NCI-H2171 (cell line): ENCODE results near the gene FYN.

Source experiments
- DNase-seq: peaks from one replicate; lab custom pipeline; 2025; lab: John Stamatoyannopoulos, UW

Gene FYN

DNA sequence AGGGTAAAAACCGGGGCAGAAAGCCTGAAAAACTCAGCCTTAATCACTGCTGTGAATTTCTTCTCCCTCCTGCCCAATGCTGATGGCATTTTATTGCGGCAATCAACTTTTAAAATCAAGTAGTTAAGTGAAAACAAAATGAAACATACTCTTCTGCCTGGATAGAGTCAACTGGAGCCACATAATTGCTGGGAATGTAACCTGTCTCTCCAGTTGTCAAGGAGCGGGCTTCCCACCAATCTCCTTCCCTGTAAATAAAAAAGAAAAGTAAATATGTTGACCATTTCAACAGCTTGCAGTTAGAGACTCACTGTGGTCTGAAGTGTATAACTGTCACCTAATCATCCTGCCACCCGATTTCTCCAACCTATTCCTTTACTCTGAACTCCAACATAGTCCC lies 165.5 kb downstream of the FYN start:
- DNase-seq: no peak

DNA sequence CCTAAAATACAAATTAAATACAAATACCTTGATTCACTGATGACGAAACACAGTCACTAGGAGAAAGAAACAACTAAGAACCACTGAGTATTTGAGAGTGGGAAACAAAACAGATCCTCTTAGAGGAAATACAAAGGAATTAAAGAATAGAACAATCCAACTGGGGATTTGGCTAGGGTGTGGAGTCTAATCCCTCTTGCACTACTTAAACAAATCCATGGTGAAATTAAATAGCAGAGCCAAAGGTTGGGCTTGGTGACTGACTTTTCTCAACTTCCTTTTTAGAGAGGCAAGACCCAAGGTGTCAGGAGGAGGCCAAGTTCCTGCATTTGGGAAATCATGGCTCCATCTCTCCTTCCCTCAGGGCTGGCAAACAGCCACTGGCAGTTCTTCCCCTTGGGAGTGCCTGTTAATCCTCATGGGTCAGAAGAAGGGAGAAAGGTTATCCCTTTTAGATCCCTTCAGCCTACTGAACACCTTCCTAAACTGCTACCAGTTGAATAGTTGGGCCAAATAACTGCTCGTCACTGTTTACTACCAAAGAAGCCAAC lies 166.3 kb downstream of the FYN start:
- no peak for DNase-seq

DNA sequence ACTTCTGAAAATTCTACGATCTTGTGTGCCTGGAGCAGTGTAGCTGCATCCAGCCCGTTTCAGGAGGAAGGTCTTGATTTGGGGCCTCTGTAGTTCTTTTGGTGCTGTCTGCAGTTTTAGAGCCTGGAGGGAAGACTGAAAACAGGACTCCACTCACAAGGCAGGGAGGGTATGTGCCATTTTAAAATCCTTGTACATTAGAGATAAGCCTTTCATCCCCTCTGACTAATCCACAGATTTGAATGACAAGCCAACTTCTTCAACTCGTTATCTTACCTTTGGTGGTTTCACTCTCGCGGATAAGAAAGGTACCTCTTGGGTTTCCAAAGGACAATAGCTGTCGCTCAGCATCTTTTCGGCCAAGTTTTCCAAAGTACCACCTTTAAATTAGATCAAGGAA lies 169.5 kb downstream of the FYN start:
- no peak for DNase-seq

DNA sequence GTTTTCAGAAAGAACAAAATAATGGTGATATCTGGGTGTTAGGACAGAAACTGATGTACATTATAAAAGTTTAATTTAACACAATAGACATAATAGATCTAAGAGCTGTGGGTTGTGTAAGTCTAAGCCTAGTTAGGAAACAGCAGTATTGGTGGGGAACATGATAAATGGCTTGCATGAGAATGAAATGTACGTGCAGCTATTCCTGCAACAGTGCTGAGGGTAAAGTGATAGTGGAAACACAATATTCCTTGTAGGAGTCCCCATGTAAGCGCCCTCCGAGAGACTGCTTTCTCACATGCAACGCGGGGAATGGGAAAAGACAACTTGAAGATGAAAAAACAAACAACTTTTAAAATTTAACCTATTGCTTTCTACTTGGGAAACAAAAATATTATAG lies 171.0 kb downstream of the FYN start:
- no peak for DNase-seq

DNA sequence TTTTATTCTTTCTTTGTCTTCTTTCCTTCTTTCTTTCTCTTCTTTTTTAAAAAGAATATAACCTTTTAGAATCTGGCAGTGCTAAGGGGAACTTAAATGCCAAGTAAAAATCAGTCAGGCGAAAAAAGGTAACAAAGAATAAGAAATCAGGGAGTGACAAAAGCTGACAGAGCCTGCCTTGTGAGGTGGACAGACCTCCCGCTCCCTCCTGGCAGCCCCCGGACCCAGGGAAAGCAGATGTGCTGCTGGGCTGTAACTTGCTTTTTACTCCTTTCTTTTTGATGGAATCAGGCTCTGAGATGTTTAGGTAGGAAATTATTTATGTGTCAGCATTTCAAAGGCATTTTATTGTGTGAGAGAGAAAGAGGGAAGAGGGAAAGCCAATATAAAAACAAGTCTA lies 172.1 kb downstream of the FYN start:
- DNase-seq: no peak

DNA sequence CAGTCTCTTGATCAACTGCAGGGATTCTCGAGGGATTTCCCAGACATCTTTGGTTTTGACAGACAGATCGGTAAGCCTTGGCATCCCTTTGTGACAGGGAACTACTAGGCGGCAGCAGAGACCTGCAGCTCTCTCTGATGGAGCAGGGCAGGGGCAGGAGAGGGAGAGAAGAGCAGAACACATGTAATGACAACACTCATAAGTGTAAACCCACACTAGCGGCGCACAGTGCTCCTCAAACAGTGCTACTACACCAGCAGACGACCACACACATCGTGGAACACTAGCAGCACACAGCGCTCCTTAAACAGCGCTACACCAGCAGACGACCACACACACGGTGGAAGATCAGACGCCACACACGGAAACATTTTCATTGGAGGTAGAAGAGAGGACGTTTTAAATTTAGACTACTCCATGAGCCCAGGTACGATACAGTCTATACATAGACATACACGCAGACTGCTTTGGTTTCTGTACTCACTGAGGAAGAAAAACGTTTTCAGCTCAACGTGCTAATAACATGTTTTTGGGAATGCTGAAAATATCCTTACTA lies 173.0 kb downstream of the FYN start:
- no peak for DNase-seq

DNA sequence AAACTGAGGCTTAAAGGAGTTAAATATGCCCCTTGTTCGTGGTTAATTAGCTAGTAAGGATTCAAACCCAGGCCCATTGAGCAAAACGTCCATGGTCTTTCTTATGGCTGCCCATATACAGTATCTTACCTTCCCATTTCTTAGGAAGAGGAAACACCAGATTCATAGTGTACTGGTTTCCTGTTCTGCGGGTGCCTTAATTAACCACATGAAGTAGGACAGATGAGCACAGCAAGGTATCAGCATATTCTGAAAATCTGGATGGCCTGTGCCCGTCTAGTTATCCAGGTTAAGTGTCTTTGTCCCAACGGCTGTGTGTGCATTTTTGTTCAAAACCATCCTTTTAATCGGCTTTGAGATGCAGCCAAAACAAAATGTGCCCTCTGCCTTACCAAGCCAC lies 174.1 kb downstream of the FYN start:
- no peak for DNase-seq

DNA sequence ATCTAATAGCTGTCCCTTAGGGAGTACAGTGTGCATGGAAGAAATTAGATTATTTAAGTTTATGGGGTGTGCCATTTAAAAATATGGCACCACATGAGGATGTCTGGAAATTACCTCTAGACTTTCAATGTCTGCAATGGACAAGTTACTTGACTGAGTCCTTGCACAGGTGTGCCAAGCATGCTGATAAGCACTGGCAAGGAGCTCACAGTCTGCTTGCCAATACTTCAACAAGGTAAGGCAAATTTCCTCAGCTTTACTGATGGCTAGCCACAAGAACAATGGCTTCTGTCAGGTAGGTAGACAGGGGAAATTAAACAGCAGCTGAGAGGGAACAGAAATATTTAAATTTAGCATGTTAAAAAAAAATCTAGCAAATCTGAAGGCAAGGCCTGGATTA lies 176.4 kb downstream of the FYN start:
- DNase-seq: no peak

DNA sequence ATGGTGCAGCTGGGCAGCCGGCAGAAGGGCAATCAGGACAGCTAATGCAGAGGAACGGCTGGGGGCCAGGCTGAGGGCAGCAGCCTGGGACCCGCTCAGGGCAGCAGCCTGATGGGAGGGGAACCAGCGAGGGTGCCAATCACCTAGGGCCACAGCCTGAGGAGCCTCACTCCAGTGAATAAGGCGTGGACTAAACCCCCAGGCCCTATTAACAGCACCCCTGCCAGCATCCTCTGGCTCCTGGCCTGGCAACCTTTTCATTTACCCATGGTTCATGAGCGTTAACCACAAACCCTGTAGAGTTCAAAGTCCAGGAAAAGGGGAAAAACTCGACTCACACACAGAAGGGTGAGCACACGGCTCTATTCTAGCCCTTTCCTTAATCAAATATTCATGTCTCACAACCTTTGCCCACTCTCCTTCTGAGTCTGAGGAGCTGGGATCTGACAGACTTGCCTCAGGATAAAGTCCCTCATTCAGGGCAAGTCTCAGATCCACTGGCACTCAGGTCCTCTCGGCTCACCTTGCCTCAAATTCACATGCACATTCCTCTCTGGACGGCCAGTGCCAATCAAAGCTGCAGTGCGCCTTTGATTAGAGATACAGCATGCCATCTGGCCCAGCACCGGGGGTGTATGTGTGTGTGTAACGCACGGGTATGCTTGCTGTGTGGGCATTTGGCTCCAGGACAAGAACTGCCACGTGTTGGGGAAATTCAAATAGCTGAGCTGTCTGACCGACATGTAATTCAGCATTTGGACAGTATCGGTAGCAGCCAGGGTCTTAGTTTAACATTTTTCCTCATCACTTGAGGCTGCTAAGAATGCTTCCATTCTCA lies 180.7 kb downstream of the FYN start:
- DNase-seq: peak; percentile 64

DNA sequence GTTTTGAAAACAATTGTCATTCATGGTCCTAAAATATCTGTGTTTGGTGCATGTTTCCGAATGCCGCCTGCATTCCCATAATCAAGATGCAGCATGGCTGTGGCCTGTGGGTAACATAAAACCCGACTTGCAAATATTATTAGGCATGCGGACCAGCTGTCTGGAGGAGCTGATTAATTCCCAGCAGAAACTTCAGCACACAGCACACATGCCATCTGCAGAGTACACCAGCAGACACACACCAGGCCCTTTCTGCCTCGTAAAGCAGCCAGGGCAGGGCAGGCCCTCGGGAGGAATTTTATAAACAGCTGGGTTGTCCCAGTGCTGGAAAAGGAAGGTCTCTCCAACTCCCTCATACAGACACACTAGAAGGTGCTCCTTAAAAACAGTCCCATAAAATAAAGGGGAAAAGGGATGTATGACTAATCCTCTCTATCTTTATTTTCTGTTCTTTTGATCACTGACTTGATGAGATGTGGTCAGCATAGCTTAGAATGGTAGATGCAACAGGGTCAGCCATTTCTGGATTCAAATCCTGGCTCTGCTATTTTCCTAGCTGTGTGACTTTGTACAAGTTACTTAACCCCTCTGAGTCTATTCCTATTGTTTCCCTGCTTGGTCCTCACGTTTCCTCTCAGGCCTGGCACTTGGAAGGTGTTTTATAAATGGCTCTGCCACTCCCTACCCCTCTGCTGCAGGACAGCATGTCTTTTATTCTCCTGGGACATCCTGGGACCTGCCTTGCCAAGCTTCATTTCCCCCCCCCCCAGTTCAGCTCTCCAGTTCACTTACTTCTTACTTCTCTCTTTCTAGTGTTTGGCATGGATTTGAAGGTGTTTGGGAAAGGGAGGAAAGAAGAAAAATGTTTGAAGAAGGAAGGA lies 181.7 kb downstream of the FYN start:
- DNase-seq: peak; percentile 87

DNA sequence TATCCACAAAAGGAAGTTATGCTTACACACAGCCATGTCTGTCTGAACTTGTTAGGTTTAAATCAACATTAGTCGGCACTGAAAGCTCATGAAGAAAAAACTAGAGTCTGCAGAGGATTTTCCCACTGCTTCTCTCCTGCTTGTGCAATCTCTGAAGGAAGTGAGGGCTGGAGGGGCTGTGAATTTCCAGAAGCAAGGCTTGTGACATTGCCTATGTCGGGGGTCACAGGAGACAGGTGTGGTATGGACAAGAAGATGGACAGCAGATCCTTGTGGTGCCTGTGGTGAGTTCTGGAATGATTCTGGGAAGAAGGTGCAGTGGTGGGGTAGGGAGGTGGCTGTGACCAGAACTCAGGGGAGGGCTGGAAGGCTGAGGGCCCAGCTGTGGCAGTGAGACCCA lies 183.3 kb downstream of the FYN start:
- DNase-seq: no peak

DNA sequence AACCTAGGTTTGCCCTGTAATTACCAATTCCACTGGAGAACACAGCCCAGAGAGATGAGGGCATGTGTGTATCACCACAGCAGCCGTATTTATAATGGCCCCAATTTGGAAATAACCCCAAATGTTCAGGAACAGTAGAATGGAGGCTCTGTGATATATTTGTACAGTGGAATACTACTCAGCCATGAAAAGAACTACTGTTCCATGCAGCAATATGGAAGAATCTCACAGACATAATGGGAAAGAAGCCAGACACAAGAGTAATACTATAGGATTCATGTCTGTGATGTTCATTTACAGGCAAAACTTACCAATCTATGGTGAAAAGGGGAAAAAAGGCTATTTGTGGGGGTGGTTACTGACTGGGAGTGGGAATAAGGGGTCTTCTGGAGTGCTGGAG lies 183.8 kb downstream of the FYN start:
- no peak for DNase-seq

DNA sequence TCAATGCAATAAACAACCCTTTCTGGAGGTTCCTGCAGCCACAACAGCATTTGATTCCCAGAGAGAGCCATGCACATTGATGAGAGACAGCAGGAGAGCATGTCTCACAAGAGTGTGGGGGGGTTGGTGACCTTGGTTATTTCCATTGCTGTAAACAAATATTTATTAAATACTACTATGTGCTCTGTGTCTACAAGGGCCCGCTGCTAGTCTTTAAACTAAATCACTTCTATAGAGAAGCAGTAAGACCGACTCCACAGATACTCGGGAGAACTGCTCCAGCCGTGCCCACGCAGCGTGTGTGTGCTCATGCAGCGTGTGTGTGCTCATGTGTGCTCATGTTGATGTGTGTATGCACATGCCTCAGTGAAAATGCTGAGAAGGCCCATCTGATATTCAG lies 184.9 kb downstream of the FYN start:
- no peak for DNase-seq

DNA sequence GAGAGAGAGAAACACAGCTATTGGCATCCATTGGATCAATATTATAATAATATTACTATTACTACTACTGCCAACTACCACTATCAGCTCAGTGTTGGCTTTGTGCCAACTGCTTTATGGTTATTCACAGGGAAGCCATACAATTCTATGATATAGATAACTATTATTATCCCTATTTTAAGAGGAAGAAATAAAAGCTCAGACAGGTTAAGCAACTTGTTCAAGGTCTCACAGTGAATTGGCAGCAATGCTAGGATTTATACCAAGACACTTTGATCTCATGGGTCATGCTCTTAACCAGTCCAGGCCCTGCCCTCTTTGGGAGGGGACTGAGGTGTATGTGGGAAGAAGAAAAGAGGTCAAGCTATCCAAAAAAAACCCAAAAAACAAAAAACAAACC lies 185.6 kb downstream of the FYN start:
- no peak for DNase-seq

DNA sequence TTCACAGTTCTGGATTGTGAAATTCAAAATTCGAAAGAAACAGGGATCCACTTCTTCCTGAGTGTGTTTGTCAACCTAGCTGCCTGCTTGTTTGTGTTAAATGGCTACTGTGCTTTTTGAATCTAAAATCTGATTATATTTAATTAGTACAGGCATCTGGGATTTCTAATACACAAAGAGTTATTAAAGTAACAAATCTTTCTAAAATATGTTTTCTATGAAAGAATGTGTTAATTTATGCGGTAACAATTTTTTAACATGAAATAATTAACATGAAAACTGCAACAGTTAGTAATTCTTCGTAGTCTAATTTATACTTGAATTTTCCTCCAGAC lies 186.4 kb downstream of the FYN start:
- no peak for DNase-seq

DNA sequence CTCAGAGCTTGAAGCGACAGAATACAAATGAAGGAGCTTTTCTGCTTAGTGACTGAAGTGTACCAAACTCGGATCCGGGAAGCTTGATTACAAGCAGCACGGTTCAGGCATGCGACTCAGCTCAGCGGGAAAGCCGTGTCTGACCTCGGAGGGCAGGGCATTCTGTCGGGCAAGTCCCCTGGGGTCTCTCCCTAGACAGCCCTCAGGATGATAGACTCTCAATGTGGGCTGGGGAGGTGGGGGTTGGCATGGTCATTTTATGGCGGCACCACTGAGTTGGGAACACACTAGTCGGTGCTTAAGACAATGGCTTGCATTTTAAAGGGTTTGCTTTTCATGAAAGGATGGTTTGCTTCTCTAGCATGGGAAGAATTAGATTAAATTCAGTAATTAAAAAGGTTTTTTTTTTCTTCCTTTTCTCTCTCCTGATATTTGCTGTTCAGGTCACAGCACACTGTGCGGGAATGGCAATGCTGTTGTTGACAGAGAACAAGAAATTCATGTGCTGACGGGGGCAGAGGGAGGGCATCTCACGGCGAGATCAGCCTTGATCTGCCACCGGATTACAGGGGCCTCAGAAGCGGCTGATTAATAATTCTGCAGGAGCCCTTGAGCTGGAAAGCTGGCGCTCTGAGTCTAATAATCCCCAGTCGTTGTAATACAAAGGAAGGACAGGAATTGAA lies 186.9 kb downstream of the FYN start:
- no peak for DNase-seq

DNA sequence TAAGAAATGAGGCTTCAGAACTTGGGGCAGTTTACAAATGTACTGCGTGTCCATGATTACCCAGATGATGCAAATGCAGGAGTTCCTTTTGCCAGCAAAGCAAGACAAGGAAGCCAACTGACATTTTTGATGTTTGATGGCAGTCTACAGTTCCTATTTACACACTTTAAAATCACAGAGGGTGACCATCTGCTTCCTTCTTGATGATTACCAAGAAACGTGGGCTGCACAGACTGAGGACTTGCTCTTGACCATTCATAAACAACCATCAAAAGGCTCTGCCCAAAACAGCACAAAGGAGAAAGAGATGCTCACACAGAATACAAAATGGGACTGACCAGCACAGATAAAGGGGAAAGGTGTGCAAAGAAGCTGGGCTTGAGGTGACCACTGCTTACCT lies 187.7 kb downstream of the FYN start:
- DNase-seq: no peak

DNA sequence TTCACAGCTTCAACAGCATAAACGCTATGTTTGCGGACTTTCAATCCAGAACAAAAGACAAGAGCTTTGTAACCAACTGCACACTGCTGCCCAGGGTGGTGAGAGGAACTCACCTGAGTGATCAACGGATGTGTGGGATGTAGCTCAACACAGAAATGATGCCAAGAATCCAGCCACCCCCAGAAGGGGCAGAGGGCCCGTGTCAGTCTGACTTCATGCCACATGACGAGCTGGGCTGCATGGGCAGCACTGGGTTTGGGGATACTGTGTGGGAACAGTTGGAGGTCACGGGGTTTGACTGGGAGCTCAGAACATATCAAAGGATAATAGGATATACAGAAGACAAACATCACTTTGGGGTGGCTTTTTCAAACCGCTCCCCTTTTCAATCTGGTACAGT lies 188.2 kb downstream of the FYN start:
- no peak for DNase-seq

DNA sequence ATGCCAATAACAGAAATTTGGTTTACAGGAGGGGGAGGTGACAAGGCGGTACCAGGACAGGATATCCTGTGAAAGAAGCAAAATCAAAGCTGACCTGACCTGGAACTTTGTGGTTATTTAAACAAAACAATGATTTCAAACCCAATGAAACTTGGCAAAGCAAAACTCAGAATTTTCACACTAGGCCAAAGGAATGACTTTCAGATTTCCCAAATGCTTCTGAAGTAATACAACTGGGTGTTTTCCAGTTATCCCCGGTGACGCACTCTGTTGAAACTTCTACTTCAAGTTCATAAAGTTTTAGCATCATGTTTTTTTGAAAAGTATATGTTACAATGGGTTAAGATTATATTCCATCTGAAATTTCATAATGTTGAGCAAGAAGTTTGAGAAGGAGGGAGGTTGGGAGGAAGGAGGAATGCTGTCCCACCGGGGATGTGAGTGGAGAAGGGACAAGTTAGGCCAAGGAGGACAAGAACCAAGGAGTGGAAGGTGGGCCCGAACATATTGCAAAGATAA lies 189.4 kb downstream of the FYN start:
- DNase-seq: no peak

DNA sequence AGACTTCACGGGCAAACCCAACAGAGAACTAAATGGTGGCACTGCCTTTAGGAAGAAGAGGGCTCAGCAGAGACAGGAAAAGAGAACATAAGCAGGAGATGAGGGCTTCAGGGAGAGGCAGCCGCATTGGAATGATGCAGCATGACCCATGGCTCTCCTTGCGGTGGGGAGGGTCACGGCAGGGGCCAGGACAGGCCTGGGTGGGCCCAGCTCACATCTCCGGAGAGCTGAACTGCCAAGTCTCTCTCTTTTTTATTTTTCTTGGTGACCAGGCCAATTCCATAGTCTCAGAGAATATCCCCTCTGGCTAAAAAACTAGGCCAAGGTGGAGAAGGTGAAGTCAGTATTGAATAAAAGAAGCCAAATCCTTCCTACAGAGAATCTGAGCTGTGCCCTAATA lies 190.1 kb downstream of the FYN start:
- DNase-seq: no peak

DNA sequence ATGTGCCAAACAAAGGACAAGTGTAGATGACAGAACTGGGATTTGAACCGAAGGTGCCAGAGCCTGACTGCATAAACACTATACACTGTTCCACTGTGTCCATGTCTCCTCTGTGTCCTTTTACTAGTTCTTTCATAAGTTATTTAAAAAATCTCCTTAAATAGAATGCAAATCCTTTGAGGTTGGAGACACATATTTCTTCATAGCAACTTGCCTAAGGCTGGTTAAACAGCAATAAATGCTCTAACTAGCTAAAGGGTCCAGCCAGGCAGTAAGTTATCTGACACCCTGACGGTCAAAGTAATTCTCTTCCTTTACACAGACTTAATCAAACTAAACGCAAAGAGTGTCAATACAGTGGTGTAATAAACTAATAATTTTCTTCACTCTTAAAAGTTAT lies 191.4 kb downstream of the FYN start:
- no peak for DNase-seq
